Esophagus muscularis mucosa (tissue), 4 donors: ENCODE data around the gene GNG7. TPM values are rescaled to one million over a fixed set of nuclear protein-coding genes. Genes with fewer than 3 reads are reported as not detected.
A peak's percentile ranks its signal among the peaks of the same experiment; 100 is the strongest.
"Not testable (repeated sequence)": the region's sequence is repeated elsewhere in the genome, so short reads cannot be mapped to it uniquely, and the experiment has no call there.

Experiments
- DNase-seq: peaks from one replicate; pipeline ENCODE4 v3.0.0-alpha.2; 2017; ENCODE audit errors: extremely low spot score
- H3K27ac ChIP-seq, 4 donors: fragments of 200-600 bp; sonication (generic); replicated peaks in 1 of 4; 1 replicate in 3 of 4; 2 replicates in 1 of 4; pipeline ENCODE4 v1.5.1; 2016 to 2019; ENCODE audit warnings: mild to moderate bottlenecking in 1 of 4
- H3K27me3 ChIP-seq, 4 donors: fragments of 200-600 bp; sonication (generic); one replicate each; pipeline versions ENCODE4 v1.5.1 to v1.6.0; 2016 to 2019
- H3K36me3 ChIP-seq, 4 donors: fragments of 200-600 bp; sonication (generic); one replicate each; pipeline ENCODE4 v1.5.1; 2016 to 2019
- H3K4me1 ChIP-seq, 4 donors: fragments of 200-600 bp; sonication (generic); one replicate each; pipeline ENCODE4 v1.5.1; 2016 to 2019
- H3K4me3 ChIP-seq, 4 donors: fragments of 200-600 bp; sonication (generic); 1 replicate in 2 of 4; 2 replicates in 2 of 4; pipeline ENCODE4 v1.5.1; 2016 to 2019; ENCODE audit warnings: mild to moderate bottlenecking in 4 of 4, moderate library complexity in 1 of 4
- H3K9me3 ChIP-seq, 4 donors: fragments of 200-600 bp; sonication (generic); 1 replicate in 3 of 4; 2 replicates in 1 of 4; pipeline ENCODE4 v1.5.1; 2016 to 2019
- EP300 ChIP-seq: sonication (generic); formaldehyde crosslinking; IDR thresholded peaks from one replicate; pipeline ENCODE4 v1.6.1; 2017; ENCODE audit warnings: antibody characterized with exemption
- POLR2A ChIP-seq: fragments of 450-650 bp; IDR thresholded peaks from one replicate; pipeline ENCODE4 v1.6.1; 2017; ENCODE audit warnings: antibody characterized with exemption, moderate library complexity, mild to moderate bottlenecking, low read depth
- POLR2AphosphoS5 ChIP-seq, 2 donors: sonication (generic); formaldehyde crosslinking; IDR thresholded peaks; one replicate each; pipeline ENCODE4 v1.6.1; 2017; ENCODE audit warnings: antibody characterized with exemption in 2 of 2
- WGBS: methylation state at CpG from one replicate; pipeline ENCODE4 v1.1.5; 2018; 5-methylcytosine and 5-hydroxymethylcytosine counted together
- intact Hi-C: fragments of 100-400 bp; cut with DNase I; formaldehyde crosslinking; loops from one replicate; pipeline ENCODE4 v1.15.1; 2023
- total RNA-seq, 4 donors: library from RNA; depleted of rRNA; stranded (reverse); fragments of >200 nt; gene quantifications; one replicate each; pipeline versions ENCODE4 v1.1.0 to v1.2.1, GENCODE V29; 2016
- TF ChIP-seq, protein P1 (sequence below), 3 experiments: fragments of 200-600 bp in 2 of 3; fragments of 450-650 bp in 1 of 3; sonication (generic) in 2 of 3; IDR thresholded peaks; one replicate each; pipeline ENCODE4 v1.5.1; 2017 to 2019; ENCODE audit warnings: antibody characterized with exemption in 3 of 3, mild to moderate bottlenecking in 2 of 3, moderate library complexity in 1 of 3

Gene GNG7
- total RNA-seq, 4 donors from 2014 or later: 6.3 to 18.8 (median 13.0) TPM

DNA sequence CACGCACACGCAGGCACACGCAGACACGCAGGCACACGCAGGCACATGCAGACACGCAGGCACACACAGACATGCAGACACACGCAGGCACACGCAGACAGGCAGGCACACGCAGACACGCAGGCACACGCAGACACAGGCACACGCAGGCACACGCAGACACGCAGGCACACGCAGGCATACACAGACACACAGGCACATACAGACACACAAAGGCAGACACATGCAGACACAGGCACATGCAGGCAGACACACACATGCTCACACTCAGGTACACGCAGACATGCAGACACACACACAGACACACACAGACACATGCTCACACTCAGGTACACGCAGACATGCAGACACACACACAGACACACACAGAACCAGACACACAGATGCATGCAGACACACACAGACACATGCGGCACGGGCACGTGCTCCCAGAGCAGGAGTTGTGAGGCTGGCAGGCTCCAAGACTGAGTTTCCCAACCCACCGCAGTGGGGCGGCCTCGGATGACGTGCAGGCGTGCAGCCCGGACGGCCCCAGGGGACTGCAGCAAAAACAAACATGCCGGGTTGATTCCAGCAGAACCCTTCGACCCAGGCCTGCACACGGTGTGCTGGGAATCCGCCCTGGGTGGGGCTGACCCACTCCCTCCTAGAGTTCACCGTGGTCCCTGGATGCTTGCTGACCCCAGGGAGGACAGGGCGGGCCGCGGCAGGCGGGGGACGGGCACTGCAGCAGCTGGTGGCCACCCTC, 126.6 kb downstream of the GNG7 start:
- peak; percentile 95 for DNase-seq
- Histone ChIP-seq H3K4me1 (peaks cover 41 to 52% (median 46%) of the 10 kb centered on the region in 4 donors), H3K27ac (peak overlapping the region; percentile 63 to 94 (median 92)), H3K36me3 (no peaks in the 10 kb centered on the region), H3K27me3 (no peaks in the 10 kb centered on the region), H3K9me3 (no peaks in the 10 kb centered on the region), H3K4me3 (no peak overlapping the region)
- intact Hi-C loops: loop anchor here (5.0 kb wide), 1 partner anchor 36 kb away; no protein-coding TSS in a partner anchor
- TF ChIP-seq EP300 (peak; percentile 72), POLR2AphosphoS5 (IDR thresholded peaks at IDR 0.05) (peak; percentile 71 to 79)
- TF ChIP-seq, protein P1, sequence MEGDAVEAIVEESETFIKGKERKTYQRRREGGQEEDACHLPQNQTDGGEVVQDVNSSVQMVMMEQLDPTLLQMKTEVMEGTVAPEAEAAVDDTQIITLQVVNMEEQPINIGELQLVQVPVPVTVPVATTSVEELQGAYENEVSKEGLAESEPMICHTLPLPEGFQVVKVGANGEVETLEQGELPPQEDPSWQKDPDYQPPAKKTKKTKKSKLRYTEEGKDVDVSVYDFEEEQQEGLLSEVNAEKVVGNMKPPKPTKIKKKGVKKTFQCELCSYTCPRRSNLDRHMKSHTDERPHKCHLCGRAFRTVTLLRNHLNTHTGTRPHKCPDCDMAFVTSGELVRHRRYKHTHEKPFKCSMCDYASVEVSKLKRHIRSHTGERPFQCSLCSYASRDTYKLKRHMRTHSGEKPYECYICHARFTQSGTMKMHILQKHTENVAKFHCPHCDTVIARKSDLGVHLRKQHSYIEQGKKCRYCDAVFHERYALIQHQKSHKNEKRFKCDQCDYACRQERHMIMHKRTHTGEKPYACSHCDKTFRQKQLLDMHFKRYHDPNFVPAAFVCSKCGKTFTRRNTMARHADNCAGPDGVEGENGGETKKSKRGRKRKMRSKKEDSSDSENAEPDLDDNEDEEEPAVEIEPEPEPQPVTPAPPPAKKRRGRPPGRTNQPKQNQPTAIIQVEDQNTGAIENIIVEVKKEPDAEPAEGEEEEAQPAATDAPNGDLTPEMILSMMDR (IDR thresholded peaks at IDR 0.05): no peak
- WGBS: 72% methylated on average over 21 of the region's 37 CpGs

DNA sequence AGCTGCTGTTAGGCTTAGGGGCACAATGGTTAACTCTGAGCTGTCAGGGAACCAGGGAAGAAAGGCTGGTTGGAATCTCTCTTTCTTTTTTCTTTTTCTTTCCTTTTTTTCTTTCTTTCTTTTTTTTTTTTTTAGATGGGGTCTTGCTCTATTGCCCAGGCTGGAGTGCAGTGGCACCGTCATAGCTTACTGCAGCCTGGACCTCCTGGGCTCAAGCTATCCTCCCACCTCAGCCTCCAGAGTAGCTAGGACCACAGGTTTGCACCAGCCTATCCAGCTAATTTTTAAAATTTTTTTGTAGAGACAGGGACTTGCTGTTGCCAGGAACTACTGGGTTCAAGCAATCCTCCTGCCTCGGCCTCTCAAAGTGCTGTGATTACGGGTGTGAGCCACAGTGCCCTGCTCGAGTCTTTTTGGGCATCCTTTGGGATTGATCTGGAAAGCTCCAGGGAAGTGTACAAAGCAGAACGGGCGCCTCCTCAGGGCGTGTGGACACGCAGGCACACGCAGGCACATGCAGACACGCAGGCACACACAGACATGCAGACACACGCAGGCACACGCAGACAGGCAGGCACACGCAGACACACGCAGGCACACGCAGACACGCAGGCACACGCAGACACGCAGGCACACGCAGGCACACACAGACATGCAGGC, 127.4 kb downstream of the GNG7 start:
- DNase-seq: no peak
- Histone ChIP-seq H3K27ac (no peak overlapping the region), H3K4me1 (peaks cover 39 to 46% (median 43%) of the 10 kb centered on the region in 4 donors), H3K4me3 (no peak overlapping the region), H3K27me3 (no peaks in the 10 kb centered on the region), H3K9me3 (no peaks in the 10 kb centered on the region), H3K36me3 (no peaks in the 10 kb centered on the region)
- intact Hi-C loops: loop anchor here (5.0 kb wide), 1 partner anchor 37 kb away; no protein-coding TSS in a partner anchor
- TF ChIP-seq POLR2AphosphoS5 (IDR thresholded peaks at IDR 0.05): no peak
- TF ChIP-seq EP300: no peak
- no peak for TF ChIP-seq POLR2A
- TF ChIP-seq, protein P1 (IDR thresholded peaks at IDR 0.05): no peak
- 89% methylated on average over 11 of the region's 19 CpGs for WGBS

DNA sequence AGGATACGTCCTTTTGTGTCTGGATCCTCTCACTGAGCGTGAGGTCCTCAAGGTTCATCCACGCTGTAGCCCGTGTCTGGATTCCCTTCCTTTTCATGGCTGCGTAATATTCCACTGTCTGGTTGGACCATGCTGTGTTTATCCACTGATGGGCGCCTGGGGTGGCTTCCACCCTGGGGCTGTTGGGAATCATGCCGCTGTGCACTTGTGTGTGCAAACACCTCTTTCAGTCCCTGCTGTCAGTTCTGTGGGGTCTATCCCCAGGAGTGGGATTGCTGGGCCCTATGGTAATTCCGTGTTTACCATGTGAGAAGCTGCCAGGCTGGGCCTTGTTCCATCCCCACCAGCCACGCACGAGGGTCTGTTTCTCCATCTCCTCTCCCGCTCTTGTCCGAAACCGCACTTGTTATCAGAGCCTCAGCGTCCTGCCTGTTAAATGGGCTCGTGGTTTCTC, 128.0 kb downstream of the GNG7 start:
- Histone ChIP-seq H3K4me1 (peaks cover 33 to 40% (median 37%) of the 10 kb centered on the region in 4 donors), H3K27ac (no peak overlapping the region), H3K9me3 (no peaks in the 10 kb centered on the region), H3K4me3 (no peak overlapping the region), H3K27me3 (no peaks in the 10 kb centered on the region), H3K36me3 (no peaks in the 10 kb centered on the region)
- no peak for TF ChIP-seq POLR2AphosphoS5 (IDR thresholded peaks at IDR 0.05)
- TF ChIP-seq EP300: no peak
- TF ChIP-seq POLR2A: no peak
- TF ChIP-seq, protein P1 (IDR thresholded peaks at IDR 0.05): no peak
- intact Hi-C loops: no loop called here
- no peak for DNase-seq
- WGBS: 94% methylated on average over 13 of the region's 15 CpGs

DNA sequence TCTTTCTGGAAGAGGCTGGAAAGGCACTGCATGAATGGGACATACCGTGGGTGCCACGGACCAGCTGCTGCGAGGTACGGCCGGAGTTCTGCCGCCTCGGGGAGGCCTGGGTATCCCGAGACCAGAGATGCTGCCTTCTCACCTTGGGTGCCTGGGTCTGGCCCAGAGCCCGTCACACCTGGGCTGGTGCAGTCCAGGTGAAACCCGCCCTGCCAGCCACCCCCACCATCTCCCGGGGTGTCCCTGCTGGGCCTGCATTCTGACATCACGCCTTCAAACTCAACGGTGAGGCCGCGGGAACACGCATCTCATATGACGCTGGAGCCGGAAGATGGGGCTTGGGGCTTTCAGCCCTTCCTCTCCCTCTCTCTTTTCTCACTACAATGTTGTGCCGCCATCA, 128.6 kb downstream of the GNG7 start:
- Histone ChIP-seq H3K4me1 (peaks cover 29 to 34% (median 31%) of the 10 kb centered on the region in 4 donors), H3K36me3 (no peaks in the 10 kb centered on the region), H3K4me3 (no peak overlapping the region), H3K27ac (no peak overlapping the region), H3K27me3 (no peaks in the 10 kb centered on the region), H3K9me3 (no peaks in the 10 kb centered on the region)
- no peak for DNase-seq
- WGBS: 94% methylated on average over 19 of the region's 19 CpGs
- TF ChIP-seq POLR2A: no peak
- TF ChIP-seq POLR2AphosphoS5 (IDR thresholded peaks at IDR 0.05): no peak
- TF ChIP-seq, protein P1 (IDR thresholded peaks at IDR 0.05): no peak
- TF ChIP-seq EP300: no peak
- intact Hi-C loops: no loop called here

DNA sequence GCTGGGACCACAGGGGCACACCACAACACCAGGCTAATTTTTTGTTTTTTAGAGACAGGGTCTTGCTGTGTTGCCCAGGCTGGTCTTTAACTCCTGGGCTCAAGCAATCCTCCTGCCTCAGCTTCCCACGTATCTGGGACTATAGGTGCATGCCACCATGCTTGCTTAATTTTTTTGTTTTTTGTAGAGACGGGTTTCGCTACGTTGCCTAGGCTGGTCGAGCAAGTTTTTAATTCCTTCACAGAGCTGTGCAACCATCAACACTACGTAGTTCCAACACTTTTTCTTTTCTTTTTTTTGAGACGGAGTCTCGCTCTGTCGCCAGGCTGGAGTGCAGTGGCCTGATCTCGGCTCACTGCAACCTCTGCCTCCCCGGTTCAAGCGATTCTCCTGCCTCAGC, 130.3 kb downstream of the GNG7 start:
- H3K9me3 ChIP-seq: not testable (repeated sequence)
- WGBS: 94% methylated on average over 12 of the region's 12 CpGs

More for the DNA sequence above, 130.3 kb downstream of the GNG7 start:
- intact Hi-C loops, H3K36me3 ChIP-seq, DNase-seq, H3K27ac ChIP-seq, H3K27me3 ChIP-seq, H3K4me3 ChIP-seq: not testable (repeated sequence)
- H3K4me1 ChIP-seq: peaks cover 12 to 27% (median 18%) of the 10 kb centered on the region in 4 donors
